CD4-positive, alpha-beta T cell treated with Interleukin-1 beta for 1 hour (primary cell): Measurements from ENCODE around the gene TSPYL4.

Source experiments
- DNase-seq, 2 donors: peaks; one replicate each; pipeline ENCODE4 v3.0.0-alpha.2; 2020 to 2022

The TSPYL4 gene

DNA sequence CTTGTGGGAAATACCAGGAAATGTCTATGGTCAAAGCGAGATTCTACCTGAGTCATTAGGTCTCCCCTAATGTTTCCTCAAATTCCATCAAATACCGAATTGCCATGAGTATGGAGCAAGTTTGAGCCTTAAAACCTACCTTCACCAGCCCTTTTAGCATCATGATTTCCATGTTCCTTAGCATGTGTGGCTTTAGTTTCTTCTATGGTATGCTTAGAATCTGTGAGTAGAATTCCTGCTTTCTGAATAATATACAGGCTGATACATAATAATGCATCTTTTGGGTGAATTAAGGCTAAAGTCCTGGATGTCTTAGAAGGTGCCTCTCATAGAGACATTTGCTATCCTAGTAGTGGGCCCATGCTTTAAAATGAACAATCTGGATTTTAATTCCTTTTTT lies 32.0 kb downstream of the TSPYL4 start:
- no peak for DNase-seq

DNA sequence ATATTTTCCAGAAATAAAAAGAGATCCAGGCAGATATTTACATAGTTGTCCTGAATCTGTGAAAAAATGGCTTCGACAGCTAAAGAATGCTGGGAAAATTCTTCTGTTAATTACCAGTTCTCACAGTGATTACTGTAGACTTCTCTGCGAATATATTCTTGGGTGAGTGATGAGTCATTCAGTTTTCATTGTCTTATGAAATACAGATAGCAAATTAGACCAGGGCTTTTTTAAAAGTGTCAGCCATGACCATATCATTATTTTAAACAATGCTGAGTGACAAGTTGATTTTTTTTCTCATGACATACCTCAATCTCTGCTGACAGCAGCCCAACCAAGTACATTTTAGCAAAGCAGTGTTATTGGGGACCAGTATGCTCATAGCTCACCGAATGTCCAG lies 32.8 kb downstream of the TSPYL4 start:
- DNase-seq: no peak

GRCh38 chr6:116218866-116219265 lies 35.0 kb downstream of the TSPYL4 start:
- DNase-seq: no peak

DNA sequence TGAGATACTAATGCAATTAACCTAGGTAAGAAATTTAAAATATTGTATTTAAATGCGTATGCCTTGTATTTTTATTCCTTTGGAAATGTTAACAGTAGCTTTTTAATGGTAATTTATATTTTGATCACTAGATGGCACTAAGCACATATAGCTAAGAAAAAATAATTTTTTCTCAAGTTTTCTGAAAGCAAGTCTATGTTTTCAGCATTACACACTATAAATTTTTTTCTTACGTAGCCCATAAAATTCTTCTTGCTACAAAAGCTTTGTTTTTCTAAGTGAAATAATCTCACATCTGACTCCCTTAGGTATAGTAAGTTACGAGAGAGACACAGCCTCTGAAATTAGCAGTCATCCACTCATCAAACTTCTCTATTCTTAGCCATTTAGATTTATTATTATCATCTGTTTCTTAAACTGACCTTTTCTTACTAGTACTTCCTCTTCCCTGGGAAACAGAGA lies 35.7 kb downstream of the TSPYL4 start:
- DNase-seq: peak in 1 of 2 donors; percentile 6

DNA sequence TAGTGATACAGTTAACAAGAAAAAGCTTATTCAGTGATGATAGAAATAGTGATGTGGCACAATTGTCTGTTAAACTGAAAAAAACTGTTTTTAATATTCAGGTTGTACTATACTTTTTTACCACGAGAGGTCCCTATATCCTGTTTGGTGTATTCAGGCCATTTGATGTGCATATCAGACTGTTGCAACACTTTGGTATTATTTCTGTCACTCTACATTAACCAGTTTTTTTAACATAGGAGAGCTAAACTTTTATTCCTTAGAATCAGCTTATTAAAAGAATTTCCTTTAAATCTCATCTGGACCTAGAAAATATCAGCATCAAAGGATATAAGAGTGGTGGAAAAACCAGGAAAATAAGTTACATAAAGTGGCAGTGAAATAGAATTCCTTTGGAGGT lies 36.8 kb downstream of the TSPYL4 start:
- peak in 1 of 2 donors; percentile 47 for DNase-seq

GRCh38 chr6:116215414-116215813 lies 38.5 kb downstream of the TSPYL4 start:
- DNase-seq: no peak

GRCh38 chr6:116214681-116215080 lies 39.2 kb downstream of the TSPYL4 start:
- no peak for DNase-seq

DNA sequence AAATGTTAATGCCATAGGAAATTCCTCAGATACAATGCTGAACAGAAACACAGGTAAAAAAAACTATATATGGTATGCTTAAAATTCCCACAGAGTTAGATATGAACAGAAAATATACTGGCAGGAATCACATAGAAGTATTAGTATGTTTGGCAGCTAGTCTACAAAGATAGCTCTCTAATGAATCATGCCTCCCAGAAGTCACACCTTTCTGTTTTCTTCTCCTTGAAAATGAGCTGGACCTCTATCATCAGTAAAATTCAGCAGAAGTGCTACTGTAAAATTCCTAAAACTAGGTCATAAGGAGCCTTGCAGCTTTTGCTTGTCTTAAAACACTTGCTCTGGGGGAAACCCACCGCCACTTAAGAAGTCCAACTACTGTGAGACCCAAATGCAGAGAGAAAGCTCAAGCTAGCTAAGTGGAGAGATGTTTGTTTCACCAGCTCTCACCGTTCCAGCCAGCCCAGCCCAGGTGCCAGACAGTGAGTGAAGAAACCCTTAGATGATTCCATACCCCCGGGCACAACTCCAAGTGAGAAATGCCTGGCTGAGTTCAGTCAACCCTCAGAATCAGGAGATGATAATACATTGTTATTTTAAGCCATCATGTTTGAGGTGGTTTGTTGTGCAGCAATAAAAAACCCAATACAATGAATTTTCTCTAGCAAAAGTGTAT lies 43.0 kb downstream of the TSPYL4 start:
- no peak for DNase-seq

- no peak for DNase-seq
Observed at GRCh38 chr6:116210316-116210715, 43.6 kb downstream of the TSPYL4 start.

- no peak for DNase-seq
Observed at GRCh38 chr6:116208056-116208785, 45.7 kb downstream of the TSPYL4 start.

DNA sequence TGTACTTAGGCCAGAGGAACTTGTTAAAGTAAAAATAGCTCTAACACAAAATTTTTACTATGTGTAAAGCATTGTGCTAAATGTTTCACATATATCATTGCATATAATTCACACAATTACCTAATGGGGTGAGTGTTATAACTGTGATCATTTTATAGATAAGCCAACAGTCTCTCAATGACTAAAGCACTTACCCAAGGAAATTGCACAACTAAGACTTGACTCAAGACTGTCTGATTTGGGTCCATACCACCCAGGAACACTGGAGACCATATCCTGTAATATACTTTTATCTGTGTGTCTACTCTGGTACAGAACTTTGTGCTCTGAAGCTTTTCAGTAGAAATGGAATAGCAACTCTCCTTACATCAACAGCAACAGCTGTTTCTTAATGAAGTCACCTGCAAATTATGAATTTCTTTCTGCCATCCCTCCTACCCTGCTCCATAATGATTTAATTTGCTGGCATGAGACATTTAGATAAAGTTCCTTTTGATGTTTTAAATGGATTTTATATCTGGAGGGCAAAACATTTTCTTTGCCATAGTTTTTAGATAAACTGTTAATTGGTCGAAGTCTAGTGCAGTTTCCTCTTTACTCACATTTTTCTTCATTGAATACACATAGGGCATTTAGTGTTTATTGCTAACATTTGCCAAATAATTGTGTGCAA lies 47.5 kb downstream of the TSPYL4 start:
- DNase-seq: no peak

DNA sequence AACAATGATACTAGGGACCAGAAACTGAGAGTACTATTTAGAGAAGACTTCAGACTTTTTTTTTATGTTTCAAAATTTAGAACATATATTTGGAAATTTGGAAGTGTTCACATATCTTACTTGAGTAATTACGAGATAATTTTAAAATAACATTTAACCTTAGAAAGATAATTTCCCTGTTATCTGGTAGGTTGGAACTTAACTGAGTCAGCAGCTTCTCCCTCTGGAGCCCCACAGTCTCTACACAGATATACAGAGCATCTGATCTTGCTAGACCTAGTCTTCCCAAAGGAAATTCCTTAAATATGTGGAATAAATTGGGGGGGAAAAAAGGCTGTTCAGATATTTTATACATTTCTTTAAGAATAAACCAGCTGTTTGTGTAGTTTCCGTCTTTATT lies 48.6 kb downstream of the TSPYL4 start:
- no peak for DNase-seq

DNA sequence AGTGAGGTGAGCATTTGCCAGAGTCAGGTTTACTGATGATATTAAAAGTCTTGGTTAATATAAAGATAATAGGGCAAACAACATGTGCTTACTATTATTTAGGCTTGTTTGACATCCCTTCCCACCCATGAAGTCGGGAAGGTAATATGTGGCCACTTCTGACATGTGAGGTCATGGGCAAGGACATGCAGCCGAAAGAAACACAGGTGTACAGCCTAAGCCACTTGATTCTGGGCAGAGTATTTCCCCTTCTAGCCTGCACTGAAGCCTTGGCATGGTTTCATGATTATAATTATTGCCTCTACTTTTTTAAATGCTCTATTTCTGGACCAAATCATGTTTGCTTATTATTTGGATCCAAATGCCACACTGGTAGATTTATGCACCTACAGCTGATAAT lies 52.3 kb downstream of the TSPYL4 start:
- DNase-seq: no peak

GRCh38 chr6:116200619-116201249 lies 53.1 kb downstream of the TSPYL4 start:
- no peak for DNase-seq
